Fibroblast of upper back skin (primary cell): ENCODE measurements around the gene CLIP4.

Experiments
- DNase-seq: peaks from one replicate; pipeline ENCODE4 v3.0.0-alpha.2; 2013

CLIP4 gene

DNA sequence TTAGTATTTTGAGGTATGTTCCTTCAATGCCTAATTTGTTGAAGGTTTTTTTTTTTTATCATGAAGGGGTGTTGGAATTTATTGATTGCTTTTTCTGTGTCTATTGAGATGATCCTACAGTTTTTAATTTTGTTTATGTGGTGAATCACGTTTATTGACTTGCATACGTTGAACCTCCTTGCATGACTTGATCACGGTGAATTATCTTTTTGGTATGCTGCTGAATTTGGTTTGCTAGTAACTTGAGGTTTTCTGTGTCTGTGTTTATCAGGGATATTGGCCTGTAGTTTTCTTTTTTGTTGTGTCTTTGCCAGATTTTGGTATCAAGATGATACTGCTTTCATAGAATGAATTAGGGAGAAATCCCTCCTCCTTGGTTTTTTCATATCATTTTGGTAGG, 23.9 kb downstream of the CLIP4 start:
- DNase-seq: no peak

DNA sequence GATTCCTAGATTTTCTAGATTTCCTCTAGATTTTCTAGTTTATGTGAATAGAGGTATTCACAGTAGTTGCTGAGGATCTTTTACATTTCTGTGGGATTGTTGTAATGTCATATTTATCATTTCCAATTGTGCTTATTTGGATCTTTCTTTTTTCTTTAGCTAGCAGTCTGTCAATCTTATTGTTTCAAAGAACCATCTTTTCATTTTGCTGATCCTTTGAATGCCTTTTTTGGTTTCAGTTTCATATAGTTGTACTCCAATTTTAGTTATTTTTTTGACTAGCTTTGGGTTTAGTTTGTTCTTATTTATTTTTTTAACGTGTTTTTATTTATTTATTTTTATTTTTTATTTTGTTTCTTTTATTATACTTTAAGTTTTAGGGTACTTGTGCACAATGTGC, 24.5 kb downstream of the CLIP4 start:
- no peak for DNase-seq

DNA sequence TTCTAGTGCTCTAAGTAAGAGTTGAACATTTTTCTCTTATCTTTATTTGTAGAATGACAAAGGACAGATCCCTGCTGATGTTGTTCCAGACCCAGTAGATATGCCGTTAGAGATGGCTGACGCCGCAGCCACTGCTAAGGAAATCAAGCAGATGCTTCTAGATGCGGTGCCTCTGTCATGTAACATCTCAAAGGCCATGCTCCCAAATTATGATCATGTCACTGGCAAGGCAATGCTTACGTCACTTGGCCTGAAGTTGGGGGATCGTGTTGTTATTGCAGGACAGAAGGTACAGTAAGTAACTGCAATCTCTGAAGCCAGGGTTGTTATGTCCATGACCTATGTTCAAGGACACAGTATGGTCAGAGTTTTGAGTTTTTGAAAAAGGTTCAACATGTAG, 28.4 kb downstream of the CLIP4 start:
- DNase-seq: no peak

DNA sequence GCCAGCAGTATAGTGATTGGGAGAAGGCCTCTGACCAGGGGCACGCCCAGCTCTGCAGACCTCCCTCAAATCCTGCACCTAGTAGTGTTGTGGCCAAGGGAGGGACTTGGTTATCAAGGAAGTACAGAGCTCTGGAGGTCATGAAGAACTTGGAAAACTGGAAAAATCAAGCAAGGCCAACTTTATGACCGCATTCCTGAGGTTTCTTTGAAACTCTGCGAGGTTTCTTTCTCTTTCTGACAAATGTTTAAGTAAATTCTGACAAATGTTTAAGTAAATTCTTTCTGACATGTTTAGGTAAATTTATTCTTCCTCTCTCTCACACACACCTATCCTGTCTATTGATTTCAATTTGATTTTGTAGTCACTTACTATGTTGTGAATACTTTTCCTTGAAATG, 31.0 kb downstream of the CLIP4 start:
- peak; percentile 8 for DNase-seq

DNA sequence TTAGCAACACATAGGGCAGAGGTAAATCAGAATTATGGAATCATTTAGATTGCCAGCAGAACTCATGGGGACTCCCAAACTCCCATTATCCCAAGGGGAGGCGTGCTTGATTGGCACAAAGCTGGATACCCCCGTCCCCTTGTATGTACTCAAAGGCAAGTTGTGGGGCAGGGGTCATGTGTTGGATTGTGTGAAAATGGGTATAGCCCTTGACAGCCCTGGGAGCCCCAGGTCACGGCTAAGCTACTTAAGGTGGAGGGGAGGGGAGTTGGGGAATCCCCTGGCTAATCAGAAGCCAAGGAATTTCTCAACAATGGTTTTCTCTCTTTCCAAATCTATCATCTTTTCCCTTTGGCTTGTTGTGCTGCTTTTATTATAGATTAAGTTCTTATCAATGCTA, 32.7 kb downstream of the CLIP4 start:
- no peak for DNase-seq

DNA sequence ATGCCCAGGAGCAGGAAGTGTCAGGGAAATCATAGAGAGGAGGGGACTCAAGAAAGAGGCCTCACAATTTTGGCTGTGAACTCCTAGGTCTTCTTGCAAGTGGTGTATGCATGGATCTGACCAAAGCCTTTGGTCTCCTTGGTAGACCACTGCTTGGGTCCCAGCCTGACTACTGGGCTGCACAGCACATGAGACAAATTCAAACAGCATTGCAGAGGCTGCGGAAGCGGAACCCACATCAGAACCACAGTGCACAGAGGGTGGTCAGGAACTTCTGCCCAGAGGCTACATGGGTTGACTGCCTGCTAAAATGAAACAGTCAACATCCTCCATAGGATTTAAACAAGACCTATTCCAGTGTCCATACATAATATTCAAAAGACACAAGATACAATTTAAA, 39.4 kb downstream of the CLIP4 start:
- DNase-seq: no peak

DNA sequence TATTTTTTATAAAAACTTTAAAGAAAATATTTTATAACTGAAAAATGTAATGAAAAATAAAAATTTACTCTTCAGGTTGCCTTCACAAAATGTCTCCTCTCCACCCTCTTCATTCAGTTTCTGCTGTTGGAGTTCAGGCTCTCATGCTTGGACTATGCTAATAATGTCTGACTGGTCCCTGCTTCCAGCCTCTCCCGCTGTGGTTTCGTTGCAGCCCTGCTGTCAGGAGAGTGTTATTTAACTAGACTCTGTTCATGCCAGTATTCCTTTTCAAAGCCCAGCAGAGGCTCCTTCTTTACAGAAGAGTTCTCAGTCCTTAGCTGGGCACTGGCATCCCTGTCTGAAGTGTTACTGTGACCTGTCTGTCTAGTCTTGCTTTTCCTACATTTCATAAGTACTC, 40.4 kb downstream of the CLIP4 start:
- peak; percentile 13 for DNase-seq

DNA sequence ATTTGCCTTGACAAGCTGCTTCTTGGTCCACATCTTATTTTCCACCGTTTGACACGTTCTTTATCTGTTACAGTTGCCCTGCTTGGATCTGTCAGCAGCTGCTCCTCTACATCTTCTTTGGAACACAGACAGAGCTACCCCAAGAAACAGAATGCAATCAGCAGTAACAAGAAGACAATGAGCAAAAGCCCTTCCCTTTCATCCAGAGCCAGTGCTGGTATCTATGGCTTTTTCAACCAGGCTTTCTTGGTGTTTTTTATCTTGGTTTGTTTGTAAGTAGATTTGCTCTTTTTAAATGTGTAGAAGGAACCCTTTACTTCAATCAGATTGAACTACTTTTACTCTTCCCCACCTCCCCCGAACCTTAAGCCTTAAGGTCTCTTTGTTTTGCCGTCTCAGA, 41.9 kb downstream of the CLIP4 start:
- no peak for DNase-seq

DNA sequence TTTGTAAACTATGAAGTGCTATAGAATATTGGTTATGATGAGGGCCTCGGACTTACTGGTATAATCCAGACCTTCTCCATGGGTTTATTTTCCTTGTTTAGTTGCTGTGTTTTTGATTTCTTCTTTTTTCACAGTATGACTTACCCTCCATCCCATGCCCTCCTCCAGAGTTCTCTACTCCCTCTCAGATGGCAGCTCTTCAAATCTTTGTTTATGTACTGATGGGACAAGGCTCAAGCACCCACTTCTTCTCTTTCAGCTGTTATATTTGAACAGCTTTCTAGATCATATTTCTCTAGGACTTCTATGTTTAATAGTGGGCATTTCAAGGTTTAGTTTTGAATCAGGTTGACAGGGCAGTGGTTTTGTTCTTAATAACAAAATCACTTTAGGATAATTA, 43.9 kb downstream of the CLIP4 start:
- no peak for DNase-seq

DNA sequence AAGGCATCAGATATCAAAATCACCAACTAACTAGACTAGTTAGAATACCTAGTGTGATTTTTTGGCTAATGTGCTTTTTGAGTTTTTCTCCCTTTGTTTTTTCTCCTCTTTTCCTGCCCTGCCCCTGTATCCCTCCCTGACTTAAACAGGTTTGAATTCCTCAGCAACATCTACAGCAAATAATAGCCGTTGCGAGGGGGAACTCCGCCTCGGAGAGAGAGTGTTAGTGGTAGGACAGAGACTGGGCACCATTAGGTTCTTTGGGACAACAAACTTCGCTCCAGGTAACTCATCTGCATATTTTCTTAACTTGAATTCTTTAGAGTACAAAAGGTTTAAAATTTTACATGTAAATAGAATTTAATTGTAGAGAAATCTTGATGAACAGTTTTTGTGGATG, 45.0 kb downstream of the CLIP4 start:
- DNase-seq: no peak

DNA sequence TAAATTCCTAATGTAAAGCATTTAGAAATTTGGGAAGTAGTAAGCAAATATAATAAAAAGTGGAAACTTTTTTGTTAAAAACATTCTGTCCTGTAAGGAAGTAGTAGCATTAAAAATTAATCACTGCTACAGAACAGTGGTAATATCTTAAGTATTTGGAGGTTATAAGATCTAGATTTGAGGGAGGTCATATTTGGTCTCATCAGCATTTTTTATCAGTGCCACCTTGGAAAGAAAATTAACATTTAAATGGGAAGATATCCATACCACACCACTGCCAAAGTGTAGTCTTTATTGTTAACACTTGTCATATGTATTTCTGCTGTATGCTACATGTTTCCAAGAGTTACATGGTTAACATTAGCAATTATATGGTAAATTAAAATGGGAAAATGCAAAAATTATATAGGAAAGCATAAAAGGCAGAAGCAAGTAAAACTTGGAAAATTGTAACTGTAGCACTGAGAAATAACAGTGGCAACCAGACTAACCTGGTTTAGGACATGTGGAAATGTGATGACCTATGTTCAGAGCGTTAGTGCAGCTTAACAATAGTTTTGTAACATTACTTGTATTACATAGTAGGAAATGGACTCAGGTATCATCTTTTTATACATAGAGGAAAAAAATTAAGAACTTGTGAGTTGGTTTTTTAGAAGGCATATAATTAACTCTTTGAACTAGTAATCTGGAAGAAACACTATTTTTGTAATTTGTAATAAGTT, 47.2 kb downstream of the CLIP4 start:
- DNase-seq: no peak

DNA sequence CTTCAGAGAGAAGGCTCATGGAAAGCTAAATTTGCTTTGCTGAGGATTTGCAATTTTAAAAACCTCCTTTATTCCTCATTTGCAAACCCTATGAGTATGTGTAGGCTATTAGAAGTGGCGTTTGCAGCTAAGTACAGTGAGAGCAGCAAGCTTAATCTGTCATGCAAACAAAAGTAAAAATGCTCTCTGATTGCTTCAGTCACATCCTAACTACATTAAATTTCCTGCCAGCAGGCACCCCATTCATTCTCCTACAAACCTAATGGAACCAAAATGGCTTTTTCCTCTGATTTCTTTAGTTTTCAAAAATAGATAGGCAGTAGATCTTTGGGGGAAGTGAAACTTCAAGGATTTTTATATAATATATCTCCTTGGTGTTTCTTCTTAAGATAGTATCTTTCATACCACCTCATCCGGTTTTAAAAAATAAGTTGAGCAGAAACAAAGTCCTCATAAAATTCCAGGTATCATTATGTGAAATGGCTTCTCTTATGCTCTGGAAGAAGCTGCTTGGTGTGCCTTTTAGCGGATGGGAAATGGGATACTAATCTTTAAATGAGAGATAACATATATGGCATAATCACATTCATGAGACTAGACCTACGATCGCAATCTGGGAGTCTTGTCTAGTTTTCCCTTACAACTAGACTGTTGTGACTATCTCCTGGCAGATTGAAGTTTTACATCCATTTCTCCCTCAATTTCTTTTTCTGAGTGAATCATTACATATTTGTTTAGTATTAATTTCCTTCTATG, 49.1 kb downstream of the CLIP4 start:
- DNase-seq: no peak

DNA sequence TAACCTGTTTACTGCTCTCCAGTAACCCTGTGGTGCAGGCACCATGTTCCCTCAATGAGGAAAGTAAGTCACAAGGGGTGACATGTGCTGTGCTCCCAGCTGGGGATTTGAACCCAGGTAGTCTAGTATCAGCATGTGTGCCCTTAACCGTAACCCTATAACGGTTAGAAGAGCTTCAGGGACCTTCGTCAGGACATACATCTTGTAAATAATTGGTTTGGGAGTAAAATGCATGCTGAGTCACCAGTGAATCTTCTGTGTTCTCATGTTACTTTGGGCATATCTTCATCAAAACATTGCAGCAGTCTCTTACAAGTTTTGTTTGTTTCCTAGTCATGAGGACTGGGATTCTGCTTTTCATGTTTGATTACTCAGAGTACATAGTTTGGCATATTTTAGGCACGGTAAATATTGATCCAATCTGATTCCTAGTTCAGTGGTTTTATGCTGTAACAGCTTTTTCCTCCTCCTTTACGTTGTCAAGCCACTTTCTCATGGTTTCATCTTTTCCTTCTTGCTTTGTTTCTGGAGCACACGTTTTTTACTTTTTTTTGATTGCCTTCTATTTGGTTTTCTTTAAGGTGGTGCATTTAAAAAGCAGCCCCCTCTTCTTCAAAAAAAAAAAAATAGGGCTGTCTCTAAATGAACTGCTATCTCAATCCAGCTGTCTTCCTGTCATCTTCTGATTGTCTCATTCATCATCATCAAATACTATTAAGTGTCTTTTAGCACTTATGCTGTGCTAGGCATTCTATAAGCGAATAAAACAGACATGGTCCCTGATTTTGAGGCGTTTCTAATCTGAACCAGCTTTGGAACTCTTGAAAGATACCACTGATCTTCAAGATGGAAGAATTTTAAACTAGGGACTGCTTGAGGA, 50.4 kb downstream of the CLIP4 start:
- peak; percentile 59 for DNase-seq

DNA sequence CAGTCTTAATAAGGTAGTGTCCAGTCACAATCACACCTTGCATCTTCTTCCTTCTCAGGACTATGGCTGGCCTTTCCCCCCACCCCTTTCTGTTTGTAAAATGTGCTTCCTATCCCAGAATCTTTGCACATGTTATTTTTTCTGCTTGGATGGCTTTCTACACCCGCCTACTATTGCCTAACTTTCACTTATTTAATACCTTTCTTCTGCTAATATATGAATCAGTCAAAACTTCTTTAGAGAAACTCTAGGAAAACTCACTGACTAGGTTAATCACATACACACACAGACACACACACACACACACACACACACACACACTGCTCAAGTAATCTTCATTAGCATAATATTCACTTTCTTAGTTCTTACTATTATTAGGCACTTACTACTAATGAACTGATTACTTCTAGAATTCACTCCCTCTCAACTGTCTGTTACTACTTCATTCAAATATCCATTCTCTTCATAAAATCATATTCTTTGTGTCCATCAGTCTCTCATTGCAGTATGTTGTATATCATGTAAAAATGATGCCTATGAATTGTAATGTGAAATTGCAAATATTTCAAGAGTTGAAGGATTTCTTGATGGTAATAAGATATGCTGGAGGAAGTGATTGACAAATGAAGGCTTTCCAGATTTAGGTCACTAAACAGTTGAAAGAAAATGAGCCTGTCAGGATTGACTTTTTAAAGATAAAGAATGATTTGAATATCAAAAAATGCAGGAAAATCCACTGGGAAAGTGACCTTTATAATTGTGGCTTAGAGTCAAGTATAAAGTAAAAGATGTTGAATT, 51.2 kb downstream of the CLIP4 start:
- peak; percentile 12 for DNase-seq

DNA sequence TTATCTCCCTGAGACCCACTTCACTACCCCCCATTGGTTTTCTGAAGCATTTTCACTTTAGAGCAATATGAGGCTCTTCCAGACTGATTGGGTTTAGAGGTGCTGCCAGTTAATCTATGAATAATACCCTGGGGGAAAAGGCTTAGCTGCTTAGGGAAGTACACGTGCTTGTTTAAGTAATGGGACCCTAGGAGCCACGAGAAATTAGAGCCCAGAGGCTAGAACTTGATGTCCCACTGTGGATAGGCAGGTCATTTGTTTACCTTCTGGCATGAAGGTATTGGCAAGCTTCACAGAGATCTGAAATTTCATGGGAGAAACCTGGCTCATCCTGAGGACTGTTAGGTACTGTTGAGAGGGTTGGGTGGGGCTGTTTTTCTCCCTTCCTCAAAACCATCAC, 59.7 kb downstream of the CLIP4 start:
- no peak for DNase-seq

DNA sequence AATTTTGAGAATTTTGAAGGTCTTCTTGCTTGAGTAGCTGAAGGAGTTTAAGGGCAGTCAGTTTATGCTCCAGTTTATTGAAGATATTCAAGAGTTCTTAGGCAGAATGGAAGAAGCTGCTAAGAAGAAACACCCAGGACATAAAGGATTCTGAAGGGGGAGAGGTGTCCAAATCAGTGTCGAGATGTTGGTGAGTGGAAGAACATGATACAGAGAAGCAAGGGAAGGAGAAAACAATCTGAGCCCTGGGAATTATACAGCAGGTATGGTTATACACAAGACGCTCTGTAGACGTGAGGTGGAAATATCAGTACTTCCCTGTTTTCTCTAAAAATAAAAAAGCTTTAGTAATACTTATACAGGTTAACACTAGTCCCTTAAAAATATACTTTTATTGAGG, 60.1 kb downstream of the CLIP4 start:
- no peak for DNase-seq

DNA sequence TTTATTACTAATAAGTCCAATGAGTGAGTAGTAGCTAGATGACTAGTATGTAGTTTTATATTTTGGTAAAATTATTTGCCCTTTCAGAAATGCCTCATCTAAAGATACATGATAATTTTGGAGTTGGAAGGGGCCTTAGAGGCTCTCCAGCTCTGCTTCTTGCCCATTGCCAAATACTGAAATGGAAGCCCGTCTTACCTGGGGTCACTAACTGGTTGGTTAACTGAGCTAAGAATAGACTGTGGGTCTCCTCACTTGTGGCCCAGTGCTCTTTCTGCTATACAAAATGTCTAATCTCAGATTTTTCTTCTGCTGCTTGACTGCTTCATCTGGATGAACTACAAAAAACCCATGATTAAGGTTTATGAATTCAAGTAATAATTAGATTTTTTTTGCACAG, 67.1 kb downstream of the CLIP4 start:
- DNase-seq: no peak

DNA sequence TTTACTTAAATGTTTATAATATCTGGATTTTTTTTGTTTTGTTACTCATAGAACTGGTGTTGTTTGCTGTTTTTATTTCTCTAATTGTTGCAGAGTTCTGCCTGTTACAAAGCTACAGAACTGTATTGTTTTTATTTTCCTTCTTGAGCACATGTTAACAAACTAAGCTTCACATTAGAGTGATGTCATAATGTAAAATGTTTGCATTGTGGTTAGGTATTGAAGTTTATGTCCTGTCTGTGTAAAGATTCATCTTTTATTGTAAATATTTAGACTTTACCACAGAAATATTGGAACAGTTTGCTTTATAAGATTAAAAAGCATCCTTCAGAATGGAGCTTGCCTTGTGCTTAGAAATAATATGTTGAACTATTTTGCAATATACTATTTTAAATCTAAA, 67.7 kb downstream of the CLIP4 start:
- DNase-seq: no peak

DNA sequence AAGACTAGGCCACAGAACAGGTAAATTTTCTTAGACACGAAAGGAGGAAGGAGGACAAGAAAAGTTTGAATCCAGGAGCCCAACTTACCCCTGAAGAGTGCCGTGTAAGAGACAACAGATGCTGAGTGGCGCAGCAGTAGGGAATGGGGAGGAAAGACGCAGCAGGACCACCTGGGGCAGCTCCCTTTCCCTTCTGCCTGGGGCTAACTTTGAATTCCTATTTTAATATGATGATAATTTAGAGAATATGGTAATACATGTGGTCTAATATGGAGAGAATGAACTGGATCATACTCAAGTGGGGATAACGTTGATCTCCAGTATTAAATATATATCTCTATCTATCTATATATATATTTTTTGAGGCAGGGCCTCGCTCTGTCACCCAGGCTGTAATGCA, 69.3 kb downstream of the CLIP4 start:
- DNase-seq: no peak

DNA sequence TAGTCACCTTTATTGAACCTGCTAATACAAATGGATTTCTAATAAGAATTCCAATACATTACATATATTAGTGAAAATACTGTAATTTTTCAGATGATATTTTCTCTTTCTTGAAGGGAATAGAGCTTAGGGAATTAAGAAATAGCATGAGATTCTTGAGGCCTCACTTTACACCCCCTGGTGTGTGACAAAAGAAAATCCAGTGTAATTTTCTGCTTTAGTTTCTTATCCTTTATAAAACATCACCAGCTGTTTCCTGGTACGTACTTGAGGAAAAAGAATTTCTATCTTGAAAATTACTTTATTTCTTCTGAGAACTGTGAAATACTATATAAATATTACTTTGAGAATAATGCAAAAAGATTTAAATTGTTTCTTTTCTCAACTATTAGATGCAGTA, 71.6 kb downstream of the CLIP4 start:
- no peak for DNase-seq

DNA sequence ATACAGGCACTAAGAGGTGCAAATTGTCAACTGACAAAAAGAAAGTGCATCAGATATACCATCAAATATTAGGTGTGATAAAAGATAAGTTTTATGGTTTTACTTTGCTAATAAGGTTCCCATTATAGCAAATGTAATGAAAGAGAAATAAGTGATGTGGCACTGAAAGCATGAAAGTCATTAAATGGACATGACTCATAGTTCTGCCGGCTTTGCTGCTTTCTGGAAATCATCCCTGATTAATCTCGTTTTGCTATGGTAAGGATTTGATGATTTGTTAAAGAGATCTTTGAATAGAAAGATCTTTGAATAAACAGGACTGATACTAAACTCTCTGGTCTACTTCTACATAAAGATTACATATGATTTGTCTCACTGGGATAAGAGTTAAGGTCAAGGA, 72.7 kb downstream of the CLIP4 start:
- peak; percentile 59 for DNase-seq

DNA sequence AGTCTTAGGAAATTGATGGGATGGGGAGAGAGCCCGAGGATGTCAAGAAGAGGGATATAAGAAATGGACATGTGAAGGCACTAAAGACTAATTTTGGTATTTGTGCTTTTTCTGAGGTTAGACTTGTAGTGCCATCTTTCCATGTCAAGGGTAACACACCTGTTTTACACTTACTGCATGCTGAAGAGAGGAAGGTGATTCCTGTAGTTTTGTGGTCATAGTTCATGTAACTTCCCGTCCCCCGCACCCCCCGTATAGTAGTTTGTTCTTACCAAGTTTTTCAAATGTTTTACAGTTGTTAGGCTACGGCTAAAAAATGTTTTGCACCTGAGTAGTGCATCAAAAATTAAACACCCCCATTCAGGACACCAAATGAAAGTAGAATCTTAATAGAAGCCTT, 73.8 kb downstream of the CLIP4 start:
- DNase-seq: no peak

DNA sequence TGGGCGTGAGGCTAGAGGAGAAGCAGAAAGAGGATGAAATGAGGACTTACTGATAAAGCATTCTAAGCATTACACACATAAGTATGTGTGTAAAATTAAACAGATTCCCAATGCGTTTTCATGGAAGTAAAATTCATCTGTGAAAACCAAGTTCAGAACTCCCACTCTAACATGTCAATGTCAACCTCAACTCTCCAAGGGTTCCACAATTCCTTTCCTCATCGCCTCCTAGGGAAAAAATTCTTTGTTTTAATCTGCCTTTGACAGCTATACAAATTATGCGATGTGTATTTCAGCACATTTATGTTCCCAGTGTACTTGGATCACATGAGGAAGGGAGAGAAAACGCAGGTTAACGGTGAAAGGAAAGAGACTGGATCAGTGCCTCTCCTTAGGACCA, 76.6 kb downstream of the CLIP4 start:
- no peak for DNase-seq
